KMS-11 (cell line): Measurements from ENCODE around the gene STK32A.

ENCODE experiments used
- H2AFZ ChIP-seq: fragments of 200-600 bp; sonication (generic); 2 replicates; pipeline ENCODE4 v1.6.1; 2016; ENCODE audit warnings: antibody characterized with exemption, mixed run types, low read depth
- H3K27ac ChIP-seq: fragments of 200-600 bp; sonication (generic); 2 replicates; pipeline ENCODE4 v1.6.1; 2016; ENCODE audit warnings: mild to moderate bottlenecking, mixed run types
- H3K27me3 ChIP-seq: fragments of 200-600 bp; sonication (generic); 2 replicates; pipeline ENCODE4 v1.6.1; 2017; ENCODE audit warnings: mild to moderate bottlenecking, low read depth, mixed run types, moderate library complexity; ENCODE audit not compliant: insufficient read depth
- H3K36me3 ChIP-seq: fragments of 200-600 bp; sonication (generic); 2 replicates; pipeline ENCODE4 v1.6.1; 2017; ENCODE audit warnings: mild to moderate bottlenecking, mixed run types; ENCODE audit not compliant: insufficient read depth
- H3K4me1 ChIP-seq: fragments of 200-600 bp; sonication (generic); 2 replicates; pipeline ENCODE4 v1.6.1; 2016; ENCODE audit warnings: mild to moderate bottlenecking, low read depth, mixed run types; ENCODE audit not compliant: poor library complexity, severe bottlenecking
- H3K4me2 ChIP-seq: fragments of 200-600 bp; sonication (generic); 2 replicates; pipeline ENCODE4 v1.7.0; 2016; ENCODE audit warnings: mild to moderate bottlenecking, mixed run types
- H3K4me3 ChIP-seq: fragments of 200-600 bp; sonication (generic); IDR thresholded peaks from 2 replicates; pipeline ENCODE4 v1.6.1; 2017; ENCODE audit warnings: low read depth, low read length, mixed read lengths; ENCODE audit not compliant: insufficient read depth
- H3K79me2 ChIP-seq: fragments of 200-600 bp; sonication (generic); 2 replicates; pipeline ENCODE4 v1.6.1; 2016; ENCODE audit warnings: low read depth, mixed run types; ENCODE audit not compliant: insufficient read depth
- H3K9ac ChIP-seq: fragments of 200-600 bp; sonication (generic); 2 replicates; pipeline ENCODE4 v1.6.1; 2016; ENCODE audit warnings: mild to moderate bottlenecking, mixed run types
- H4K20me1 ChIP-seq: fragments of 200-600 bp; sonication (generic); 2 replicates; pipeline ENCODE4 v1.6.1; 2016; ENCODE audit warnings: mild to moderate bottlenecking, mixed run types; ENCODE audit not compliant: insufficient read depth
- CTCF ChIP-seq: fragments of 200-600 bp; sonication (generic); conservative IDR thresholded peaks from 2 replicates; pipeline ENCODE4 v1.6.1; 2017; ENCODE audit warnings: low read depth, mild to moderate bottlenecking, antibody characterized with exemption, low read length, moderate library complexity, mixed read lengths

The STK32A gene

GRCh38 chr5:147403651-147404640 is 169.1 kb downstream of the STK32A start:
- H3K4me3 ChIP-seq: no peak overlapping the region
- peak overlapping the region; percentile 55 for H2AFZ ChIP-seq
- peak overlapping the region; percentile 60 for H3K4me2 ChIP-seq
- no peaks in the 10 kb centered on the region for H3K27me3 ChIP-seq
- TF ChIP-seq CTCF: no peak; the same call in 1 of the 2 replicates
- H3K79me2 ChIP-seq: no peaks in the 10 kb centered on the region
- peak overlapping the region; percentile 76 for H3K9ac ChIP-seq
- H4K20me1 ChIP-seq: no peaks in the 10 kb centered on the region
- peak overlapping the region; percentile 99 for H3K27ac ChIP-seq
- no peaks in the 10 kb centered on the region for H3K36me3 ChIP-seq
- peaks cover 70% of the 10 kb centered on the region for H3K4me1 ChIP-seq

GRCh38 chr5:147404706-147405105 is 169.9 kb downstream of the STK32A start:
- H3K27ac ChIP-seq: peak overlapping the region; percentile 99
- H3K9ac ChIP-seq: peak overlapping the region; percentile 76
- H3K4me1 ChIP-seq: peaks cover 77% of the 10 kb centered on the region
- no peaks in the 10 kb centered on the region for H3K27me3 ChIP-seq
- no peaks in the 10 kb centered on the region for H4K20me1 ChIP-seq
- H3K4me2 ChIP-seq: peak overlapping the region; percentile 60
- H2AFZ ChIP-seq: peak overlapping the region; percentile 55; the same call in 1 of the 2 replicates
- H3K79me2 ChIP-seq: no peaks in the 10 kb centered on the region
- TF ChIP-seq CTCF: no peak
- no peaks in the 10 kb centered on the region for H3K36me3 ChIP-seq
- no peak overlapping the region for H3K4me3 ChIP-seq

GRCh38 chr5:147406636-147407035 is 171.8 kb downstream of the STK32A start:
- H4K20me1 ChIP-seq: no peaks in the 10 kb centered on the region

GRCh38 chr5:147407094-147407681 is 172.4 kb downstream of the STK32A start:
- Histone ChIP-seq H2AFZ (no peak overlapping the region), H3K36me3 (no peaks in the 10 kb centered on the region), H3K79me2 (no peaks in the 10 kb centered on the region), H3K27me3 (no peaks in the 10 kb centered on the region), H3K4me1 (peaks cover 95% of the 10 kb centered on the region), H4K20me1 (no peaks in the 10 kb centered on the region), H3K4me3 (no peak overlapping the region), H3K27ac (peak overlapping the region; percentile 99), H3K9ac (peak overlapping the region; percentile 76), H3K4me2 (peak overlapping the region; percentile 60)
- TF ChIP-seq CTCF: no peak

More at GRCh38 chr5:147406636-147407035, 171.8 kb downstream of the STK32A start:
- Histone ChIP-seq H3K27me3 (no peaks in the 10 kb centered on the region), H3K36me3 (no peaks in the 10 kb centered on the region), H3K9ac (peak overlapping the region; percentile 76), H3K4me1 (peaks cover 97% of the 10 kb centered on the region), H2AFZ (no peak overlapping the region), H3K4me2 (peak overlapping the region; percentile 60), H3K4me3 (no peak overlapping the region), H3K79me2 (no peaks in the 10 kb centered on the region), H3K27ac (peak overlapping the region; percentile 99)
- no peak for TF ChIP-seq CTCF
